Testis (tissue), 2 donors: ENCODE measurements around the gene KMT5B.

Experiments
- CTCF ChIP-seq, 3 experiments: fragments of 450-650 bp in 2 of 3; fragments of 200-600 bp in 1 of 3; sonication (generic) in 1 of 3; IDR thresholded peaks; one replicate each; pipeline ENCODE4 v1.5.1; 2016 to 2019; ENCODE audit warnings: antibody characterized with exemption in 3 of 3, mild to moderate bottlenecking in 2 of 3, moderate library complexity in 1 of 3
- POLR2A ChIP-seq: fragments of 450-650 bp; IDR thresholded peaks from one replicate; pipeline ENCODE4 v1.6.1; 2017; ENCODE audit warnings: antibody characterized with exemption, mild to moderate bottlenecking, moderate library complexity

DNA sequence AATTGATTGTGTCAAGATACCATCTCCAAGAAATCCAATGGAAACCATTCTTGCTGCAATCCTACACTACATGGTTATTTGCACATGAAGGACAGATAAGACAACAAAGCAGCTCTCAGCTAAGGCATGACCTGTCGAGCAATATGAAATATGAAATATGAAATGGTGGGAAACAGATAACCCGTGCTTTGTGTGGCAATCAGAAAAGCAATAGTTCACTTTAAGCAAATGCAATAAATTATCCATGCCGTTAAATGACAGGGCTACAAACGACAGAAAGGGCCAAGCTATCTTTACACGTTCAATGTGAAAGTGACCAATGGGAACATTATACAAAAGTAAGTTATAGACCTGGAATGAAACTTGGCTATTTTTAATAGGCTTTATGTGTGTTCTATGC, 35.2 kb downstream of the KMT5B start:
- TF ChIP-seq CTCF (IDR thresholded peaks at IDR 0.05) = no peak
- TF ChIP-seq POLR2A = no peak
